ENCODE measurements around the gene CRBN. TPM values are rescaled to one million over a fixed set of nuclear protein-coding genes. Genes with fewer than 3 reads are reported as not detected.

Gene CRBN
- 22.2 to 33.0 TPM (median 29.8 TPM) in 5 replicates for total RNA-seq (2022; extraction: Qiagen RNA extraction)

DNA sequence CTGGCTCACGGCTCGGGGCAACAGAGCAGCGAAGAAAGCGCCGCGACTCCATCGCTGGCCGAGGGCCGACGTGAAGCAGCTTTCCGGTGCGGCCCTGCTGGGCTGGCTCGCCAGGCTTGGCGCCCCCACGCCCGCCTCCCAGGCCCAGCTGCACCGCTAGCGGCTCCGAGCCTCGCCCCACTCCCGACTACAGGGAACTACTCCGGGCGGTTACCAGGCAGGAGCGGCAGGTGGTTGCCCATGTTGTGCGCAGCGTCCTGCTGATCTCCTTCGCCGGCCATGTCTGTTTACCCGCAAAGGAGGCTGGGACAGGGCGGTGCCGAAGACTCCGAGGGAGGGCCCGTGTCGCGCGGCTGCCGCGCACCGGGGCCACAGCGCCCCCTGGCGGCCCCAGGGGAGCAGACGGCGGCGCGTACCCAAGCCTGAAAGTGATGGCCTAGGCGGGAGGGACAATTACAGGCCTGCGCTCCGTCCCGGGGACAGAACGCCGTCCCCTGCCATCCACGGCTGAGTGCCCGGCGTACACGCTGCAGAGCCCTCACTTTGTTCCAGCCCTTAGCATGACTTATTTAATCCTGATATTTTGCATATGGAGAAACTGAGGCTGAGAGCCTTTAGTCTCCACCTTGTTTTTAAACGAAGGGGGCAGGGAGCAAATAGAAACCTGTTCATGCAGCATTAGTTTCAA lies at the start of gene CRBN:
Gene CRBN, minus strand, starts transcription at position 285 of the 688 bp plus-strand sequence. Its CDS starts 4 bp downstream, at position 281.

DNA sequence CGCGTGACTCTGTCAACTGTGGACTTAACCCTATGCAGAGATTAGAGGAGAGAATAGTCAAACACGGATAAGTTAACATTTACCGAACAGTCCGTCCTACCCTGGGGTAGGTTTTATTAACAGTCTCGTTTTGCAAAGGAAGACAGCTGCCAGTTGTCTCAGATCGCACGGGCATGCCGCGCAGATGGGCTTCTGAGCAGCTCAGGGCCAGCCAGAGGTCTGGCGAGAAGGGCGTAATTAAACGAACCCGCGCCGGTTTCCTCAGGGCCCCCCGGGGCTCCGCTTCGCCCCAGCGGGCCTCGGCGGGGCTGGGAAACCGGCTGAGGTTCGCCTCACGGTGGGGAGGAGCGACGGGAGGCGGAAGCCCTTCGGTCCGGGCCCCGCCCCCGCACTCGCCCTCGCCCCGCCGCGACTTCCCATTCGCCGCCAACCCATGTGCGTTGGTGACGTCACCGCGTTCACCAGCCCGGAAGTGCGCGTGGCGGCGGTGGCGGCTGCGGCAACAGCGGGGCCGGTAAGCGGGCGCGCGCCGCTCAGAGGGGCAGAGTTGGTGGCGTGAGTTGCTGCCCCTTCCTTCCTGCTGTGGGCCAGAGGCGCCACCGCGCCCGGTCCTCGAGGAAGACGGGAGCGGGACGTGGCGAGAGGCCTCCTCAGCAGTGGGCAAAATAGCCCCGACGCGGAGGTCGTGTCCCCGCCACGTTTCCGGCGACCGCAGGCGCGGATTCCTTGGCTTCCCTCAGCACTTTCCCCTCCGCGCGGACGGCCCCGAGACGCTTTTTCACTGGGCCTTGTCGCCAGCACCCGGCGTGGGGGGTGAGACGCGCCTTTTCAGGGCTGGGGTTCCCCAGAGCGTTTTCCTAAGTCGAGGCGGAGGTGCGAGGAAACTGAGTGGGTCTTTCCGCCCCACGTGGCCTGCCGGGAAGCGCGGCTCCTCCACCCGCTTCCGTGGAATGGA lies 52.7 kb downstream of the CRBN start, which contains the start of gene TRNT1:
Gene TRNT1, plus strand, starts transcription at position 464 of the 955 bp plus-strand sequence. CDS start 2,101 bp downstream, outside the sequence.

DNA sequence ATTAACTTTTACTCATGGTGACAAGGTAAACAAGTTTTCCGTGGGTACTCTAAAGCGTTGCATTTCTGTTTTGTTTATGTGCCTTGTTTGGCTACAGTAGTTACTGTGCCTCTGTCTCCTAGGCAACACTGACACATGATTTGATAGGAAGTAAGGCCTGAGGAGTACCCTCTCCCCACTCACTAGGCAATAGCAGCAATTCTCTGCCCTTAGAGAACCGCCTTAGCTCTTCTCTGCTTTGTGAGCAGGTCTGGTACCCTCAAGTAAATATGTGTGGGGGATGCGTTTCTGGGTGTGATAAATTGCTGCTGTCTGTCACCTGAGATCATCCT lies 69.2 kb downstream of the CRBN start, which contains the start of gene IL5RA:
Gene IL5RA, minus strand, starts transcription at position 76 of the 332 bp plus-strand sequence. CDS start 5,390 bp downstream, outside the sequence.

Other genes starting within 250 kb of the CRBN start
- not detected in 5 replicates for gene IL5RA, start 69.3 kb downstream of the CRBN start, total RNA-seq (2022; extraction: Qiagen RNA extraction)
- 26.5 to 30.2 TPM (median 27.2 TPM) in 5 replicates for gene TRNT1, start 52.8 kb downstream of the CRBN start, total RNA-seq (2022; extraction: Qiagen RNA extraction)